Esophagus muscularis mucosa (tissue), 3 donors: Measurements from ENCODE around the gene RAB34.

Experiments used
- POLR2A ChIP-seq: fragments of 450-650 bp; IDR thresholded peaks from one replicate; pipeline ENCODE4 v1.6.1; 2017; ENCODE audit warnings: antibody characterized with exemption, moderate library complexity, mild to moderate bottlenecking, low read depth
- POLR2AphosphoS5 ChIP-seq, 2 donors: sonication (generic); formaldehyde crosslinking; IDR thresholded peaks; one replicate each; pipeline ENCODE4 v1.6.1; 2017; ENCODE audit warnings: antibody characterized with exemption in 2 of 2
- TF ChIP-seq, protein P1 (sequence below), 3 experiments: fragments of 200-600 bp in 2 of 3; fragments of 450-650 bp in 1 of 3; sonication (generic) in 2 of 3; IDR thresholded peaks; one replicate each; pipeline ENCODE4 v1.5.1; 2017 to 2019; ENCODE audit warnings: antibody characterized with exemption in 3 of 3, mild to moderate bottlenecking in 2 of 3, moderate library complexity in 1 of 3

DNA sequence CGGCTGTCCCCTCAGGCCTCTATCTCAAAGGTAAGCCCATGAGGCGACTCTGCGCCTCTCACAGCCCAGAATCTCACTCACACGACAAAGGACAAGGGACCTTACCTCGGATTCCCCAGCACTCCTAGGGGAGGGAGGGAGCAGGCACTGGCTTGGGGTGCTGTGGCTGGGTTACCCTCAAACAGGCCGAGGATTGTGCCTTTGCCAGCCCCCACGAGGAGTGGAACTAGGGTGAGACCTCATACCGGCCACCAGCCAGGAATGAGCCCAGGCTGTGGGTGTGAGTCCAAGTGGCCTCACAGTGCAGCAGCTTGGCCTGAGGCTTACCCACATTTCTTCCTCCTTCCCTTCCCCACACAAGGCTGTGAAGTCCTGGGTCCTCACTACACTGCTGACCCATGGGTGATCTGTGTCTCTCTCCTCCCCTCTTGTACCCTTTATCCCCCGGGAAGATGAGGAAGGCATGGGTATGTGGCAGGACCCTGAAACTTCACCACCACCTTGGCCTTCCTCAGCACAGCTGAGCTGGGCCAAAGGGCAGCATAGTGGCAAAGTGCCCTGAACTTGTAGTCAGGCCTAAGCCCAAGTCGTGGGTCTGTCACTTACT is 11.8 kb downstream of the RAB34 start:
- no peak for TF ChIP-seq POLR2A
- TF ChIP-seq, protein P1, sequence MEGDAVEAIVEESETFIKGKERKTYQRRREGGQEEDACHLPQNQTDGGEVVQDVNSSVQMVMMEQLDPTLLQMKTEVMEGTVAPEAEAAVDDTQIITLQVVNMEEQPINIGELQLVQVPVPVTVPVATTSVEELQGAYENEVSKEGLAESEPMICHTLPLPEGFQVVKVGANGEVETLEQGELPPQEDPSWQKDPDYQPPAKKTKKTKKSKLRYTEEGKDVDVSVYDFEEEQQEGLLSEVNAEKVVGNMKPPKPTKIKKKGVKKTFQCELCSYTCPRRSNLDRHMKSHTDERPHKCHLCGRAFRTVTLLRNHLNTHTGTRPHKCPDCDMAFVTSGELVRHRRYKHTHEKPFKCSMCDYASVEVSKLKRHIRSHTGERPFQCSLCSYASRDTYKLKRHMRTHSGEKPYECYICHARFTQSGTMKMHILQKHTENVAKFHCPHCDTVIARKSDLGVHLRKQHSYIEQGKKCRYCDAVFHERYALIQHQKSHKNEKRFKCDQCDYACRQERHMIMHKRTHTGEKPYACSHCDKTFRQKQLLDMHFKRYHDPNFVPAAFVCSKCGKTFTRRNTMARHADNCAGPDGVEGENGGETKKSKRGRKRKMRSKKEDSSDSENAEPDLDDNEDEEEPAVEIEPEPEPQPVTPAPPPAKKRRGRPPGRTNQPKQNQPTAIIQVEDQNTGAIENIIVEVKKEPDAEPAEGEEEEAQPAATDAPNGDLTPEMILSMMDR (IDR thresholded peaks at IDR 0.05) = no peak
- peak in 1 of 2 donors; percentile 20 for TF ChIP-seq POLR2AphosphoS5 (IDR thresholded peaks at IDR 0.05)
